Retina (tissue), 1 donor: ENCODE results near the gene PKP4.
"Not testable (repeated sequence)": the region's sequence is repeated elsewhere in the genome, so short reads cannot be mapped to it uniquely, and the experiment has no call there.

ENCODE experiments used
- DNase-seq: peaks from one replicate; pipeline ENCODE4 v3.0.0-alpha.2; 2016

Gene PKP4

DNA sequence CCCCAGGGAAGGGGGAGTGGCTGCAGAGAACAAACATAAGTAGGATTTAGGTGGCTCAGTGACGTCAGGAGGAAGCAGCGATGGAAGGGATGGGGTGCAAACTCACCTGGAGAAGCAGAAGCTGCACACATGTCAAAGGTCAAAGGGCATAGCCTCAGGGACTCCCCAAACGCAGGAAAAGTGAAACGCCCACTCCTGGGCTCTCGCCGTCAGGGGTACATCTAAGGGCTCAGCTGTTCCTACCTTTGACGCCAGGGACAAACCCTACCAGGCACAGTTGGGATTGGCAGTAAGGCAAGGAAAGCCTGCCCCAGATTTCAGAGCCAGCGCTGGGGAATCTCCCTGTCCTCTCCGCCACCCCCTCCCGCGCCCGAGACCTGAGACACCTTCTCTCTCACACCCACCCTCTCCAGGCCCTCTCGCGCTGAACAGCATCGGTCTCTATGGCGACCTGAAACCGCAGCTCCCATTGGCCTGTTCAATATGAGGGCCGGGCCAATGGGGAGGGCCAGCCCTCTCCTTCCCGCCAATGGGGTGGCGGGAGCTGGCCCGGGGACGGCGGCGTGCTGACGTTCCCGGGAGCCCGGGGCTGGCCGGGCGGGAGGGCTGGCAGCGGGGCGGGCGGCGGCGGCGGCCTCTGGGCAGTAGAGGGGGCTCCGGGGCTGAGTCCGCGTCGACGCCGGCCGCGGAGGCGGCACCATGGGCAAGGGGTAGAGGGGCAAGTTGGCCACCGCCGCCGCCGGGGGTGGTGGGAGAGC, at the start of gene PKP4, which contains the start of gene CCDC148:
Gene PKP4 (plus strand): TSS at position 644 of the 758 bp plus-strand sequence. CDS start 76,233 bp downstream, outside the sequence.
Gene CCDC148 (minus strand): TSS at position 445 of the 758 bp plus-strand sequence. CDS start 314 bp downstream, at position 131.
- peak; percentile 94 for DNase-seq

- no peak for DNase-seq
Measured at GRCh38 chr2:158407031-158407430, 49.7 kb upstream of the PKP4 start.

DNA sequence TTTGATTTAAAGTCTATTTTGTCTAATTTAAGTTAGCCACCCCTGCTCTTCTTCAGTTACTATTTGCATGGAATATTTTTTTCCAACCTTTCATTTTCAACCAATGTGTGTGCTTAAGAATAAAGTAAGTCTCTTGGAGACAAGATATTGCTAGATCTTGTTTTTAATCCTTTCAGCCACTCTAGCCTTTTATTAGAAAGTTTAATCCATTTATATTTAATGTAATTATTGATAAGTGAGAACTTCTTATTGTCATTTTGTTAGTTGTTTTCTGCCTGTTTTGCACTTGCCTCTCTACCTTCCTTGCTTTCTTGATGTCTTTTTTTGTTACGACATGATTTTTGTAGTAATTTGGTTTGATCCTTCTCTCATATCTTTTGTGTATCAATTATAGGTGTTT, 46.6 kb upstream of the PKP4 start:
- DNase-seq: no peak

- no peak for DNase-seq
Measured at GRCh38 chr2:158411748-158412147, 45.0 kb upstream of the PKP4 start.

GRCh38 chr2:158412206-158412605, 44.5 kb upstream of the PKP4 start:
- no peak for DNase-seq

DNA sequence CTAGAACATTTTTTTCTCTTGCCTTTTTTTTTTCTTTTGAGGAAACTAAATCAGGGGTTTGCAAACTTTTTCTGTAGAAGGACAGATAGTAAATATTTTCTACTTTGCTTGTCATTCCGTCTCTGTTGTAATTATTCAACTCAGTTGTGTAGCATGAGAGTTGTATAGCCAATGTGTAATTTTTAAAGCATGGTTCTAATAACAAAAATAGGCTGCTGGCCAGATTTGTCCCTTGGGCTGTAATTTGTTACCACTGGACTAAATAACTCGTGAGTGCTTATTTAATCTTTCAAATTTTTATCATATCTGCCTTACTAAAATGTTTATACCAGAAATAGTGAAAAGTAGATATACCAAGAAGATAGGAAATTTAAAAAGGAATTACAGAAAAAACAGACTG, 43.2 kb upstream of the PKP4 start:
- no peak for DNase-seq

DNA sequence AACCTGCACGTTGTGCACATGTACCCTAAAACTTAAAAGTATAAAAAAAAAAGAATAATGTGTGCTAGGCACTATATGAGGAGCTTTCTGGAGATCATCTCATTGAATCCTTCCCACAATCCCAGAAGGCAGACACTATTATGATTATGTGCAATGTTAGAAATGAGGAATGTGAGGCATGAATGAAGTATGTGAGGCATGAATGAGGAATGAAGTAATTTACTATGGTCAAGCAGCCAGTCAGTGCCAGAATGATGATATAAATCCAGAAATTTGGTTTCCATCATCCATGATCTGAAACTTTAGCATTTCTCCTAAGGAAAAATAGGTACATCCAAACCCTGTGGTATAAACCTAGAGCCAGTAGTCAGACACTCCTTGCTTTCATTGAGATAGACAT, 42.2 kb upstream of the PKP4 start:
- no peak for DNase-seq

DNA sequence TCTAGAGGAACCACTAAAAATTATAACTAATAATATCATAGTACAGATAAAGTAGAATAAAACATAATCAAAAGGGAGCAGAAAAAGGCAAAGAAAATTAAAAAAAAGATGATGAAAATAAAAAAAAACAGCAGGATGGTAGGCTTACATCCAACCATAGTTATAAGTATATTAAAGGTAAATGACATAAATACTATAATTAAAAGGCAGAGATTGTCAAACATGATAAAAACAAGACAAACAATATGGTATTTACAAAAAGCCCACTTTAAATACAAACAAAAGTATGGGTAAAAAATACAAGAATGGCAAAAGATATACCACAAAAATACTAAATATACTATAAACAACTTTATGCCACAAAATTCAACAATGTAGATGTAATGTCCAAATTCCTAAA, 24.6 kb upstream of the PKP4 start:
- DNase-seq: no peak

DNA sequence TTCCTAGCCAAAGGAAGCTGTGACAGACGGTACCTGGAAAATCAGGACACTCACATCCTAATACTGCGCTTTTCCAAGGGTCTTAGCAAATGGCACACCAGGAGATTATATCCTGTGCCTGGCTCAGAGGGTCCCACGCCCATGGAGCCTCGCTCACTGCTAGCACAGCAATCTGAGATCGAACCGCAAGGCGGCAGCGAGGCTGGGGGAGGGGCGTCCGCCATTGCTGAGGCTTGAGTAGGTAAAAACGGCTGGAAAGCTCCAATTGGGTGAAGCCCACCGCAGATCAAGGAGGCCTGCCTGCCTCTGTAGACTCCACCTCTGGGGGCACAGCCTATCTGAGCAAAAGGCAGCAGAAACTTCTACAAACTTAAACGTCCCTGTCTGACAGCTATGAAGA, 23.0 kb upstream of the PKP4 start:
- DNase-seq: not testable (repeated sequence)

DNA sequence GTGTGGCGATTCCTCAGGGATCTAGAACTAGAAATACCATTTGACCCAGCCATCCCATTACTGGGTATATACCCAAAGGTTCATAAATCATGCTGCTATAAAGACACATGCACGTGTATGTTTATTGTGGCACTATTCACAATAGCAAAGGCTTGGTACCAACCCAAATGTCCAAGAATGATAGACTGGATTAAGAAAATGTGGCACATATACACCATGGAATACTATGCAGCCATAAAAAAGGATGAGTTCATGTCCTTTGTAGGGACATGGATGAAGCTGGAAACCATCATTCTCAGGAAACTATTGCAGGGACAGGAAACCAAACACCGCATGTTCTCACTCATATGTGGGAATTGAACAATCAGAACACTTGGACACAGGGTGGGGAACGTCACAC, 17.7 kb upstream of the PKP4 start:
- DNase-seq: not testable (repeated sequence)

GRCh38 chr2:158443606-158444005, 13.1 kb upstream of the PKP4 start:
- no peak for DNase-seq

- peak; percentile 94 for DNase-seq
Measured at GRCh38 chr2:158457092-158457825, 507 bp downstream of the PKP4 start.

GRCh38 chr2:158457826-158458616, 1.3 kb downstream of the PKP4 start:
- DNase-seq: peak; percentile 94

DNA sequence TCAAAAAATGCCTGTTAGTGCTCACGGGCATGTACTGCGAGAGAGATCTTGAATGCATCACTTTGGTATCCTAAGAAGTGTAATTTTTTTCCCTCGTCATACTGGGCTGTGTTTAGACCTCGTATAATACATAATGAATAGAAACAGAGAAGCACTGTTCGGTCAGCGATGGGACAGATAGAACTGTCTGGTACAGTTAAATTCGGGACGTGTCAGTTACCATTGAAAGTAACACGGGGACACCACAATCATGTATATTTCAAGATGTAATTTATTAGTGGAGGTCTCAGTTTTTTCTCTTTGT, 1.8 kb downstream of the PKP4 start:
- no peak for DNase-seq

DNA sequence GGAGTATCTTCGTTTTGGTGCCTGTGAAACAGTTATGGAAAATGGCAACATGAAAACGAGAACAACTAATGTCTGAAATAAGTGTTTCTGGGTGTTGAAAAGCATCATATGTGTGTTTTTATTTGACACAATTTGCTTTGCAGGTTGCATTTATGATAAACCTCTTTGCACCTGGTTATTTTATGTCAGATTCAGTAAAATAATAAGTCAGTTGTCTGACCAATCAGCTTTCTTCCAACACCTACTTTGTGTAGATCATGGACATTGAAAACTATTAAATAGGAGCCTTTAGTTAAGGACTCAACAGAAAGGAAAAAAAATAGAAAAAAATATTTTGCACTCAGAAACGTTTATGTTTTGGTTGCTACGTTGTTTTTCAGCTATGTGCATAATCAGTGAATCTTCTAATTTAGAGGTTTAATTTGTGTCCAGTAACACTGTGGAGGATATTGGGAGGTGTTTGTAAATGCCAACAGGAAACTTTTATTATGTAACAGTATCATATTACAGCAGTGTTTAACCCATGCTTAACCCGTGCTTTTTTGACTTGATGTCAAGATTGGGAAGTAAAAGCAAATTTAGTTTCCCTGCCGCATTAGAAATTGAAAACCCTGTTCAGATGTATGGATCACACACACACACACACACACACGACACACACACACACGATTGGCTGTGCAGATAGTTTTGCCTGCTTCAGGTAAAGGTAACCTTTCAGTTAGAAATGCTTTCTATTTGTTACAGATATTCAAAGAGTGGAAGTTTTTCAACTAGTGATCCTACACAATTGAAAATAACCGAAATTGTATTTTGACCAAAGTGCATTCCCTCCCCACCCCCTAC, 2.6 kb downstream of the PKP4 start:
- DNase-seq: no peak

GRCh38 chr2:158460632-158461297, 4.0 kb downstream of the PKP4 start:
- DNase-seq: no peak

DNA sequence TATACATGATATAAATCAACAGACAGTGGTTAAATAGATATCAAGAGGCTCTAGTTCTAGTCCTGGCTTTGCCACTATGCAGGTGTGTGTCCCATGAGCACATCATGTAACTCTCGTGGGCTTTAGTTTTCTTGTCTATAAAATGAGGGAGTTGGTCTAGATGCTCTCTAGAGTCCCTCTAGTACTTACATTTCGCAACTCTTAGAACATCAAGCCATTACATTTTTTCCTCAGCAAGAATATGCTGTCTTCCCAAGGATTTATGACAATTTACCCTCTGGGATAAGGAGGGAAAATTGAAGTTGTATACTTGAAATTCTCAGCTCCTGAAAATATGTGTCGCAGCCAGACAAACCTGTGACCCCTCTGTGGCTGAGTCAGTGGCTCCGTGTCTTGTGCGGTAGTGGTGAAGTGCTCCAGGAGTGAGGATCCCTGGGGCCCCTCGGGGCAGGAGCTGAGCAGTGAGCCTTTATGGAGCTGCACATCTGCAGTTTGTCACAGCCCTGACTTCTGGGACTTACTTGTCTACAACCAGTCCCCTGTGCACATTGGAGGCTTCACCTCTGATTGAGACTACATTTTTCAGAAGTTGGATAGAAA, 6.8 kb downstream of the PKP4 start:
- DNase-seq: no peak

GRCh38 chr2:158464426-158465281, 7.9 kb downstream of the PKP4 start:
- DNase-seq: no peak

- no peak for DNase-seq
Measured at GRCh38 chr2:158467248-158467647, 10.5 kb downstream of the PKP4 start.

GRCh38 chr2:158472829-158473228, 16.1 kb downstream of the PKP4 start:
- not testable (repeated sequence) for DNase-seq

GRCh38 chr2:158473300-158473699, 16.5 kb downstream of the PKP4 start:
- not testable (repeated sequence) for DNase-seq
